NCI-H69 (cell line): Measurements from ENCODE around the gene ACOT2.
"Not testable (repeated sequence)": the region's sequence is repeated elsewhere in the genome, so short reads cannot be mapped to it uniquely, and the experiment has no call there.

Experiments used
- DNase-seq: peaks from one replicate; lab custom pipeline; 2025; lab: John Stamatoyannopoulos, UW

Gene ACOT2, protein sequence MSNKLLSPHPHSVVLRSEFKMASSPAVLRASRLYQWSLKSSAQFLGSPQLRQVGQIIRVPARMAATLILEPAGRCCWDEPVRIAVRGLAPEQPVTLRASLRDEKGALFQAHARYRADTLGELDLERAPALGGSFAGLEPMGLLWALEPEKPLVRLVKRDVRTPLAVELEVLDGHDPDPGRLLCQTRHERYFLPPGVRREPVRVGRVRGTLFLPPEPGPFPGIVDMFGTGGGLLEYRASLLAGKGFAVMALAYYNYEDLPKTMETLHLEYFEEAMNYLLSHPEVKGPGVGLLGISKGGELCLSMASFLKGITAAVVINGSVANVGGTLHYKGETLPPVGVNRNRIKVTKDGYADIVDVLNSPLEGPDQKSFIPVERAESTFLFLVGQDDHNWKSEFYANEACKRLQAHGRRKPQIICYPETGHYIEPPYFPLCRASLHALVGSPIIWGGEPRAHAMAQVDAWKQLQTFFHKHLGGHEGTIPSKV

DNA sequence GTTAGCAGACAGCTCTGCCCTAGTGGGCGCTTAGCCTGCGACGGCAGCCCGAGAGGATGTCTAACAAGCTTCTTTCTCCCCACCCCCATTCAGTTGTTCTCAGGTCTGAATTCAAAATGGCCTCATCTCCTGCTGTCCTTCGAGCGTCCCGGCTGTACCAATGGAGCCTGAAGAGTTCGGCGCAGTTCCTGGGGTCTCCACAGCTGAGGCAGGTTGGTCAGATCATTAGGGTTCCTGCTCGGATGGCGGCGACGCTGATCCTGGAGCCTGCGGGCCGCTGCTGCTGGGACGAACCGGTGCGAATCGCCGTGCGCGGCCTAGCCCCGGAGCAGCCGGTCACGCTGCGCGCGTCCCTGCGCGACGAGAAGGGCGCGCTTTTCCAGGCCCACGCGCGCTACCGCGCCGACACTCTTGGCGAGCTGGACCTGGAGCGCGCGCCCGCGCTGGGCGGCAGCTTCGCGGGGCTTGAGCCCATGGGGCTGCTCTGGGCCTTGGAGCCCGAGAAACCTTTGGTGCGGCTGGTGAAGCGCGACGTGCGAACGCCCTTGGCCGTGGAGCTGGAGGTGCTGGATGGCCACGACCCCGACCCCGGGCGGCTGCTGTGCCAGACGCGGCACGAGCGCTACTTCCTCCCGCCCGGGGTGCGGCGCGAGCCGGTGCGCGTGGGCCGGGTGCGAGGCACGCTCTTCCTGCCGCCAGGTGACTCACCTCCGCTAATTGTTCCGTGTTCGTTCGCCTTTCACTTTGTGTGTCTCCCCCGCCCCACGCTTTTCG lies at the start of gene ACOT2:
Gene ACOT2 (plus strand): TSS at position 29 of the 774 bp plus-strand sequence. CDS start 28 bp downstream, at position 57.
- peak; percentile 91 for DNase-seq

DNA sequence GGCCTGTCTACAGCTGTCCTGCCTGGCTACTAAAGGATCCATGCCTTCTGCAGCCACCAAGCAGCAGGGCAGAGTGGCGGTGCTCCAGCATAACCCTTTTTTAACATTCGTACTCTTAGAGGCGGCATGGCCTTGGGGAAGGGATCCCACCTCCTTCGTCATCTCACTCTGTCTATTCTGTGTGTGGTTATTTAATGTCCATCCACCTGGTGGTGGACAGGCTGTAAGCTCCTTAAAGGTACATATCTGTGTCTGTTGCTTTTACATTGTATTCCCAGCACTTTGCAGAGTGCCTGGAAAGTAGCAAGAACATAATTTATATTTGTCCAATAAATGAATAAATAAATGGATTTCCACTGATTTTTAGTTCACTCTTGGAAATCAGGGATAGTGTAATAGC lies 47.8 kb upstream of the ACOT2 start:
- no peak for DNase-seq

DNA sequence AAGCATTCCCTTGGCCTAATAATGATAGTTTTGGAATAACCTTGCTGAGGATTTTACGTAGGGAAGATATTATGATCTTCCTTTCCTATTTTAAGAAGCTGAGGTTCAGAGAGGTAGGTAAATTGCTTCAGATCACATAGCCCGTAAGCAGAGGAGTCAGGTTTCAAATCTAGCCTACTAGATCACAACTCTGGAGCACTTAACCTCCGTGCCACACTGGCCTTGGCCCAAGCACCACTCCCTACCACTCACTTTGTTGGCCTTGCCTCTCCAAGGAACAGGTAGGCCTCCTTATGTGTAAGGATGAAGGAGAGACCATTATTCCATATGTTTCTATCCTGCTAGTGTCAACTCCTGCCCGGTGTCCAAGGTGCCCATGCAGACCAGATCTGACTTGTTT lies 44.5 kb upstream of the ACOT2 start:
- DNase-seq: no peak

DNA sequence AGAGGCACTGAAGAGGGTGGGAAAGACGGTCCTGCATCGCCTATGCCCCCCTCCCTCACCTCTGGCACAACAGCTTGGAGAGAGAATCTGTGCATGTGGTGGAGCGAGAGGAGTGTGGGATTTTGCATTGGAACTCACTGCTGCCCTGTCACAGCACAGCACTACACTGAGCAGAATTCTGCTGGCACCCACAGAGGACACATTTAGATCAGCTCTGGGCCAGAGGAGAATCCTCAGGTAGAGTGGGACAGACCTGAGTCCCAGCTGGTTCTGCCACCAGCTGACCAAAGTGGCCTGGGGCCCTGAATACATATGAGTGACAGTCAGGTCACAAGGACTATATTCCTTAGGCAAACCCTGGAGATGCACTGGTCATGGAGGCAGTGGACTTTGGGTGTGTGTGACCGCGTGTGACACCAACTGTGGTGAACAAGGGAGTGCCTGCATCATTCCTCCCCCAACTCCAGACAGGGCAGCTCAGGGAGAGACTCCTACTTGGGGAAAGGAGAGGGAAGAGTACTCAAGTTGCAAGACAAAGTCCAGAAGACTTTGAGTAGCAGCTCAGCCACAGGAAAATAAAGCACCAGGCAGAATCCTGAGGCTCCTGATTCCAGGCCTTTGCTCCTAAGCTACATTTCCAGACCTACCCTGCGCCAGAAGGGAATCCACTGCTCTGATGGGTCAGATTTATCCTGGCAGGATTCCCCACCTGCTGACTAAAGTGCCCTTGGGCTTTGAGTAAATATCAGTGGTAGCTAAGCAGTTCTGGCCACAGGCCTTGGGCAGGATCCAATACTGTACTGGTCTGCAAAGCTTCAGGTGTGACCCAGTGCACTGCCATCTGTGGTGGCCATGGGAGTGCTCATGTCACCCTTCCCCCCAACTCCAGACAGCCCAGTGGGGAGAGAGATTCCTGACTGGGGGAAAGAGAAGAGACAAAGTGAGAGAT lies 42.7 kb upstream of the ACOT2 start:
- DNase-seq: peak; percentile 57

DNA sequence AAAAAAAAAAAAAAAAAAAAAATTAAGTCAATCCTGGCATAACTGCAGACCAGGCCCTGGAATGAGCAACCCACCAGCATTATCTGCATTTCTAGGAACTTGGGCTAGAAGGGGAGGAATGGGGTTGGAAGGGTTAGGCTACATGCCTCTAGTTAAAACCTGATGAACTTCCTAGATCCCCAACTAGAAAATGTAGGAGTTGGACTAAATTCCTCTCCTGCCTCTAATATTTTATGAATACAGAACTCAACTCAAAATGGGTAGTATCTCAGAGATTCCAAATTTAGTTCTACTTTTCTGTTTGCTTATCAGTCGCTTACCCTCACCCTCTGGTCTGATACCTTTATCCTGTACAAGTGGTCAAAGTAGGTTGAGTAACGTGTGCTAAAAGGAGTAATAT lies 39.7 kb upstream of the ACOT2 start:
- DNase-seq: not testable (repeated sequence)

DNA sequence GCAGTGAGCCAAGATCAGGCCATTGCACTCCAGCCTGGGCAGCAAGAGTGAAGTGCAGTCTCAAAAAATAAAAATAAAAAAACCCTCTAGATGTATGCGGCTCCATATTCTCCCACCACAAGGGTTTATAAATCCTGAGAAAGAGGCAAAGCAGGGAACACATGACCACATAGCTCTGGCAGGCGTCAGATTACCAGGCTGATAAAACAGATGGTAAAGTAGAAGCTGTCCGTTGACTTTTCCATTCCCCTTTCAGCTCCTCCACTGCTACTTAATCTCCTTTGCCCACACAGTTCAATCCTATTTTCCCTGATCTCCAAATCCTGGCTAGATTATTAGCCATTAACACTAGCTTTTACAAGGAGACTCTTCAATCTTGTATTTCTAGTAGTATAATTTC lies 37.0 kb upstream of the ACOT2 start:
- peak; percentile 9 for DNase-seq

DNA sequence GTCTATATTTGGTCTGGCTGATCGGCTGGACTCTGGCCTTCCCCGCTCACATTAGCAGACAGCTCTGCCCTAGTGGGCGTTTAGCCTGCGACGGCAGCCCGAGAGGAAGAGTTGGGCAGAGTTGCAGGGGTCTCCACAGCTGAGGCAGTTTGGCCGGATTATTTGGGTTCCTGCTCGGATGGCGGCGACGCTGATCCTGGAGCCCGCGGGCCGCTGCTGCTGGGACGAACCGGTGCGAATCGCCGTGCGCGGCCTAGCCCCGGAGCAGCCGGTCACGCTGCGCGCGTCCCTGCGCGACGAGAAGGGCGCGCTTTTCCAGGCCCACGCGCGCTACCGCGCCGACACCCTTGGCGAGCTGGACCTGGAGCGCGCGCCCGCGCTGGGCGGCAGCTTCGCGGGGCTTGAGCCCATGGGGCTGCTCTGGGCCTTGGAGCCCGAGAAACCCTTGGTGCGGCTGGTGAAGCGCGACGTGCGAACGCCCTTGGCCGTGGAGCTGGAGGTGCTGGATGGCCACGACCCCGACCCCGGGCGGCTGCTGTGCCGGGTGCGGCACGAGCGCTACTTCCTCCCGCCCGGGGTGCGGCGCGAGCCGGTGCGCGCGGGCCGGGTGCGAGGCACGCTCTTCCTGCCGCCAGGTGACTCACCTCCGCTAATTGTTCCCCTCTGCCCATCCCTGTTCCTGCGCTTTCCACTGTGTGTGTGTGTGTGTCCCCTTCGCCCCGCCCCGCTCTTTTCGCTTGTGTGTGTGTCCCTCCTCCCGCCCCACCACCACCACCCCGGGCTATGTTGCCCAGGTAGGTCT lies 31.6 kb upstream of the ACOT2 start:
- DNase-seq: peak; percentile 91

DNA sequence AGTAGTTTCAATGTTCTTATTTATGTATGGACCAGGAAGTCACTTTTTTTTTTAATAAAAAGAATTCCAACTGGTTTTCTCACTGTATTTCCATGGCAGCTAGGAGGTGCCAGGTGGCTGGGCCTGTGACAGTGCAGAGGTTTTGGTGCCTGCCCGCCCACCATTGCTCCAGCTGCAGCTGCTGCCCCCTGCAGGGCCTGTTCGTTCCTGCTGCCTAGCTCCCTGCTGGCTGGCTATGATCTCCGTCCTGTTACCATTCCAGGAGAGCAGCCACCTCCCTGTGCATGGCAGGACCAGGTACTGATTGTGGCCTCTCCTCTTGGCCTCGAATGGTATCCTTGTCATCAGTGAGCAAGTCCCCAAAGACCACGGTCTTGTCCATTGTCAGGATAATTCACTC lies 30.0 kb upstream of the ACOT2 start:
- peak; percentile 63 for DNase-seq

DNA sequence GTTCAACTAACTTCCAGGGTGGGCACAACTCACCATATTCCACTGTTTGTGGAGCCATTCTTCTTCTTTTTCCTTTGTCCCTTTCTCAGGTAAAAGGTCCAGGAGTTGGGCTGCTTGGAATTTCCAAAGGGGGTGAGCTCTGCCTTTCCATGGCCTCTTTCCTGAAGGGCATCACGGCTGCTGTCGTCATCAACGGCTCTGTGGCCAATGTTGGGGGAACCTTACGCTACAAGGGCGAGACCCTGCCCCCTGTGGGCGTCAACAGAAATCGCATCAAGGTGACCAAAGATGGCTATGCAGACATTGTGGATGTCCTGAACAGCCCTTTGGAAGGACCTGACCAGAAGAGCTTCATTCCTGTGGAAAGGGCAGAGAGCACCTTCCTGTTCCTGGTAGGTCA lies 26.1 kb upstream of the ACOT2 start:
- DNase-seq: not testable (repeated sequence)

DNA sequence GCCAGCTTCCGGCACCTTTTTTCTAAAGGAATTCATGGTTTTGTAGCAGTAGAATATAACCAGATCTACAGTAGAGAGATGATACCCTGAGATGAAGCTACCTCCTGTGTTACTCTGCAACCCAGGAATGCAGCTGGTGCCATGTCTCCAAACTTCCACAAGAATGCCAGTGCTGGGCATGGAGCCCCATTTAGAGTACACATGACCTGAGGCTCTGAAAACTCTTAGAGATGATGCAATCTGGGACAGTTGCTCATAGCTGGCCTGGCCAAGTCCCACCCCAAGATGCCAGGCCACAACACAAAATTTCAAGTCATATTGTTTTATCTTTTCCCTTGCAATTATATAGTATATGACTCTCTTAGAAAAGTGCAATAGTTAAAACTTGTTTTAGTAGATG lies 23.7 kb upstream of the ACOT2 start:
- DNase-seq: not testable (repeated sequence)

DNA sequence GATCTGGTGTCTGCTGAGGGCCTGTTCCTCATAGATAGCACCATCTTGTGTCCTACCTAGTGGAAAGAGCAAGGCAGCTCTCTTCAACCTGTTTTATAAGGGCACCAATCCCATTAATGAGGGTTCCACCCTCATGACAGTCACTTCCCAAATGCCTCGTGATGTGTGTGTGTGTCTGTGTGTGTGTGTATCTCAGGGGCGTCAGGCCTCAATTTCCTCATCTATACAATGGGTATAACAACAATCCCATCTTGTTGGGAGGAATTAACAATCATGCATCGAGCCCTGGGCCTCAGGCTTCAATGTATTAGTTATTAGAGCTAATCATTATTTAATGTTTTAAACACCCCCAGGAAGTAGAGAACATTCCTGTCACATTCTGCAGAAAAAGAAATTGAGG lies 19.9 kb upstream of the ACOT2 start:
- DNase-seq: not testable (repeated sequence)

DNA sequence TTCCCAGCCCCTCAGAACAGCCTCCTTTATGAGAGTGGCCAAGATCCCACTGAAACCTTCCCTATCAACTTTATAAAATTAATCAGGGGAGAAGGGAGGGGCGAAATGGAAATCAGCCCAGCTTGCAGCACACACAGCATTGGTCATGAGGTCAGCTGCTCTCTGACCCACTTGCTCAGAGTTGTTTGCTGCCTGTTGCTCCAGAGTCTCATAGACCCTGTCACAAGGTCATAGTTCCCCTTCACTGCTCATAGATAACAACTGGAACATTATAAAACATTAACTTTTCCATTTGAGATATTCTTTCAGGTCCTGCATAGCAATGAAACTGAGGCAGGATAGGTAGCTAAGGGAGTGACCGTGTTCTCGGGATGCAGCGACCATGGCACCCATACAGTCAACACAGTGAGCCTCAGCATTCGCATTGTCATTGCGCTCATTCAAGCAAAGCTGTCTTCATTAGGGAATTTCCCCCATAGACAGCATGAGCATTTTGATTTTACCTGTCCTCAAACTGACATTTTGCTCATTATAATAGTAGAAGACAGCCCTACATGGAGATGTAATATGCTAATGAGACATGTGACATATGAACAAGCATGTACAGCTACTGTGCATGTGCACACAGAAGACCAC lies 19.0 kb upstream of the ACOT2 start:
- not testable (repeated sequence) for DNase-seq

DNA sequence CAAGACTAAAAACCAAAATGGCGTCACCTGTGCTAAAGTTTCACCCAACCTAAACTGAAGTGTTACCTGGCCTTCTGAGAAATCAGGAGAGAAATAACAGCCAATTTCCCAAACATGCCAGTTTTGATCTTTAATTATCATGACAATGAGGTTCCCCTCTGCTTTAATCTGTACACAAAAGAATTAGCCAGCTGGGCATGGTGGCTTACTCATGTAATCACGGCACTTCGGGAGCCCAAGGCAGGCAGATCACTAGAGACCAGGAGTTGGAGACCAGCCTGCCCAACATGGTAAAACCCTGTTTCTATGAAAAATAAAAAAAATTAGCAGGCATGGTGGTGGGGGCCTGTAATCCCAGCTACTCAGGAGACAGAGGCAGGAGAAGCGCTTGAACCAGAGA lies 15.2 kb upstream of the ACOT2 start:
- DNase-seq: no peak

DNA sequence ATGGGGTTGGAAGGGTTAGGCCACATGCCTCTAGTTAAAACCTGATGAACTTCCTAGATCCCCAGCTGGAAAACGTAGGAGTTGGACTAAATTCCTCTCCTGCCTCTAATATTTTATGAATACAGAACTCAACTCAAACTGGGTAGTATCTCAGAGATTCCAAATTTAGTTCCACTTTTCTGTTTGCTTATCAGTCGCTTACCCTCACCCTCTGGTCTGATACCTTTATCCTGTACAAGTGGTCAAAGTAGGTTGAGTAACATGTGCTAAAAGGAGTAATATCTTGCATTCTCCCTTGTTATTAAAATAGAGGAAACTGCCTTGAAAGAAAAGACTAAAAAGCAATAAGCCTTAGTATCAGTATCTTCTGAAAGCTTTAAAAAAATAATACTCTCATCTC lies 11.8 kb upstream of the ACOT2 start:
- not testable (repeated sequence) for DNase-seq

DNA sequence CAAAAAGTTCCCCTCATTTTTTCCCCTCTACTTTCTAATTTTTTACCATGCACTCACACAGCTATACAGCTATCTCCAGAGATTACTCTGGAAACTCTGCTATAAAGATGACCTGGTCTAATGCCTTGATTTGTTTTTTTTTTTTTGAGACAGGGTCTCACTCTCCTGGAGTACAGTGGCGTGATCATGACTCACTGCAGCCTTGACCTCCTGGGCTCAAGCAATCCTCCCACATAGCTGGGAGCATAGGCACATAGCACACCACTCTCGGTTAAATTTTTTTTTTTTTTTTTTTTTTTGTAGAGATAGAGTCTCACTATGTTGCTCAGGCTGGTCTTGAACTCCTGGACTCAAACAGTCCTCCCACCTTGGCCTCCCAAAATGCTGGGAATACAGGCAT lies 10.8 kb upstream of the ACOT2 start:
- DNase-seq: not testable (repeated sequence)

DNA sequence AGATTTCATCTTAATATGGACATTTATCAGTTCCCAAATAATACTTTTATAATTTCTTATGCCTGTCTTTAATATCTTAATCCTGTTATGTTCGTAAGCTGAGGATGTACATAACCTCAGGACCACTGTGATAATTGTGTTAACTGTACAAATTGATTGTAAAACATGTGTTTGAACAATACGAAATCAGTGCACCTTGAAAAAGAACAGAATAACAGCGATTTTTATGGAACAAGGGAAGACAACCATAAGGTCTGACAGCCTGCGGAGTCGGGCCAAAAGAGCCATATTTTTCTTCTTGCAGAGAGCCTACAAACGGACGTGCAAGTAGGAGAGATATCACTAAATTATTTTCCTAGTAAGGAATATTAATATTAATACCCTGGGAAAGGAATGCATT lies 6.8 kb upstream of the ACOT2 start:
- not testable (repeated sequence) for DNase-seq

DNA sequence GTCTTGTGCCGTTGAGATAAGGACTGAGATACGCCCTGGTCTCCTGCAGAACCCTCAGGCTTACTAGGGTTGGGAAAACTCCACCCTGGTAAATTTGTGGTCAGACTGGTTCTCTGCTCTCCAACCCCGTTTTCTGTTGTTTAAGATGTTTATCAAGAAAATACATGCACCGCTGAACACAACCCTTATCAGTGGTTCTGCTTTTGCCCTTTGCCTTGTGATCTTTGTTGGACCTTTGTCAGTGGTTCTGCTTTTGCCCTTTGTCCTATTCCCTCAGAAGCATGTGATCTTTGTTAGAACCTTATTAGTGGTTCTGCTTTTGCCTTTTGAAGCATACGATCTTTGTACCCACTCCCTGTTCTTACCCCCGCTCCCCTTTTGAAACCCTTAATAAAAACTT lies 6.3 kb upstream of the ACOT2 start:
- DNase-seq: not testable (repeated sequence)

DNA sequence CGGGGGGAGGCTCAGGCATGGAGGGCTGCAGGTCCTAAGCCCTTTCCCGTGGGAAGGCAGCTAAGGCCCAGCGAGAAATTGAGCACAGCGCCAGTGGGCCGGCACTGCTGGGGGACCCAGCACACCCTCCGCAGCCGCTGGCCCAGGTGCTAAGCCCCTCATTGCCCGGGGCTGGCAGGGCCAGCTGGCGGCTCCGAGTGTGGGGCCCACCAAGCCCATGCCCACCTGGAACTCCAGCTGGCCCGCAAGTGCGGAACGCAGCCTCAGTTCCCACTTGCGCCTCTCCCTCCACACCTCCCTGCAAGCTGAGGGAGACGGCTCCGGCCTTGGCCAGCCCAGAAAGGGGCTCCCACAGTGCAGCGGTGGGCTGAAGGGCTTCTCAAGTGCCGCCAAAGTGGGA lies 2.6 kb upstream of the ACOT2 start:
- DNase-seq: not testable (repeated sequence)

DNA sequence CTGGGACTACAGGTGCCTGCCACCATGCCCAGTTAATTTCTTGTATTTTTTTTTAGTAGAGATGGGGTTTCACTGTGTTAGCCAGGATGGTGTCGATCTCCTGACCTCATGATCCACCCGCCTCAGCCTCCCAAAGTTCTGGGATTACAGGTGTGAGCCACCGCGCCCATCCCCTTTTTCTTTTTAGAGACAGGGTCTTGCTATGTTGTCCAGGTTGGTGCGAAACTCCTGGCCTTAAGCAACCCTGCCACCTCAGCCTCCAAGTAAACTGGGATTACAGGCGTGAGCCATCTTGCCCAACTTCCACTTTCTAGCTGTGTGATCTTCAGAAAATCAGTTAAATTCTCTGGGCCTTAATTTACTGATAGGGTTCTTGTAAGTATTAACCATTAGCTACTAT lies 2.1 kb upstream of the ACOT2 start:
- DNase-seq: not testable (repeated sequence)

DNA sequence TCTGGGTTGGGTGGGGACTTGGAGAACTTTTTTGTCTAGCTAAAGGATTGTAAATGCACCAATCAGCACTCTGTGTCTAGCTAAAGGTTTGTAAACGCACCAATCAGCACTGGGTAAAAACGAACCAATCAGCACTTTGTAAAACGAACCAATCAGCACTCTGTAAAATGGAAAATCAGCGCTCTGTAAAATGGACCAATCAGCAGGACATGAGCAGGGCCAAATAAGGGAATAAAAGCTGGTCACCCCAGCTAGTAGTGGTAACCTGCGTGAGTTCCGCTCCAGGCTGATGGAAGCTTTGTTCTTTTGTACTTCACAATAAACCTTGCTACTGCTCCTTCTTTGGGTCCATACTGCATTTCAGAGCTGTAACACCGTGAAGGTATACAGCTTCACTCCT lies 1.7 kb upstream of the ACOT2 start:
- no peak for DNase-seq
